T-helper 9 cell (primary cell): ENCODE results near the gene LOX.
"Not testable (repeated sequence)": the region's sequence is repeated elsewhere in the genome, so short reads cannot be mapped to it uniquely, and the experiment has no call there.

Experiments
- DNase-seq: peaks from one replicate; pipeline ENCODE4 v3.0.0-alpha.2; 2020

LOX gene

DNA sequence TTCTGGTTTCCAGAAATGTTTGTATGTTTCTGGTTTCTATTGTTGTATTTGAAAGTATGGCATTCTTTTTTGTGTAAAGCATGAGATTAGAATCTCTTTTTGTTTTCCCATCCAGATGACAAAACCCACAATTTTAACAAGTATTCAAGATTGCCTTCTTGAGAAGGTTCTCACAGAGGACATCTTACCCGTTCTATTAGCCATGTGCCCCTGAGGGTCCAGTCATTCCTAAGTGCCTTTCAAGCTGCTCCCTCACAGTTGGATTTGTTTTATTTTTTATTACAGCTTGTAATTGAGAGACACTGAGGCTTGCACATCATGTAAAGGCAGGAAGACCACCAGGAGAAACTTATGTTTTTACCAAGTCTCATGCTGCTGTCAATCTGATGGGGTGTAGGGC is 19.3 kb upstream of the LOX start:
- DNase-seq = no peak

DNA sequence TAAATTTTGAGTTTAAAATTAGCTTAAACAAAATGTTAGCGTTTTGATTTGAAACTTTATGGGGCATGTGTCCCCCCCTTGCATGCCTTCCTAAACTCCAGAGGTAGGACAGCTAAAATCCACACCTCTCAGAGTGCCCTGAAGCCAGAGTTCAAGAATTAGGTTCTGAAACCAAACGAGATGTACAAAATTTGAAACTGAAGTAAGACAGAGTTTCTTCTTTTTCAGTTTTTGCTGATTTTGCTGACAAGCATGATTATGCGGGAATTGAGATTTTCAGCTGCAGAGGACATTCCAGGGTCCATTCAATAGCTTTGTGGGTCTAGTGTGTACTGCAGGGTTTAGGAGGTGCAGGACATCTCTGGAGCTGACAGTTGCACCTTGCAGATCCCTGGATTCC is 17.1 kb upstream of the LOX start:
- DNase-seq = no peak

DNA sequence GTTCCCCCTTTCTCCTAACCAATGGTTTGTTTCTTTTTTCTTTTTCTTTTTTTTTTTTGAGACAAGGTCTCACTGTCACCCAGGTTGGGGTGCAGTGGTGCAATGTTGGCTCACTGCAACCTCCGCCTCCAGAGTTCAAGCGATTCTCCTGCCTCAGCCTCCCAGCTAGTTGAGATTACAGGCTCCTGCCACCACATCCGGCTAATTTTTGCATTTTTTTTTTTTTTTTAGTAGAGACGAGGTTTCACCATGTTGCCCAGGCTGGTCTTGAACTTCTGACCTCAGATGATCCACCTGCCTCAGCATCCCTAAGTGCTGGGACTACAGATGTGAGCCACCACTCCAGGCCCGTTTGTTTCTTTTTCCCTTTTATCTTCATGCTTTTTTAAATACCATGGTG is 16.2 kb upstream of the LOX start:
- not testable (repeated sequence) for DNase-seq

GRCh38 chr5:122093415-122094180 is 15.5 kb upstream of the LOX start:
- DNase-seq = no peak

- DNase-seq = no peak
Observed at GRCh38 chr5:122091936-122092600, 14.0 kb upstream of the LOX start.

- no peak for DNase-seq
Observed at GRCh38 chr5:122089096-122090013, 11.3 kb upstream of the LOX start.

- no peak for DNase-seq
Observed at GRCh38 chr5:122085041-122085440, 7.0 kb upstream of the LOX start.

DNA sequence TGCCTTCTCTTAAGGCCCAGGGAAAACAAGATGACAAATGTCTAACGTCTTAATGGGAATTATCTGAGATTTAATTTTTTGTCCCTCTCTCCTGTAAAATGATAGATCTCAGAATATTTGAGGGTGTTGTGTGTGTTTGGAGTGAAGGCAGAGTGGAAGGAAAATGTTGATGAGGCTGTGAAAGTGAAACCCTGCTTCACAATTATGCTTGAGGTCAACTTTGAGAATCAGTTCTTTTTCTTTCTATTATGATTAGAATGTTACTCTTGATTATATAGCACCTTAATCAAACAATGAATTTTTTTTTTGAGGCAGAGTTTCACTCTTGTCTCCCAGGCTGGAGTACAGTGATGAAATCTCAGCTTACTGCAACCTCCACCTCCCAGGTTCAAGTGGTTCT is 5.5 kb upstream of the LOX start:
- DNase-seq = no peak

DNA sequence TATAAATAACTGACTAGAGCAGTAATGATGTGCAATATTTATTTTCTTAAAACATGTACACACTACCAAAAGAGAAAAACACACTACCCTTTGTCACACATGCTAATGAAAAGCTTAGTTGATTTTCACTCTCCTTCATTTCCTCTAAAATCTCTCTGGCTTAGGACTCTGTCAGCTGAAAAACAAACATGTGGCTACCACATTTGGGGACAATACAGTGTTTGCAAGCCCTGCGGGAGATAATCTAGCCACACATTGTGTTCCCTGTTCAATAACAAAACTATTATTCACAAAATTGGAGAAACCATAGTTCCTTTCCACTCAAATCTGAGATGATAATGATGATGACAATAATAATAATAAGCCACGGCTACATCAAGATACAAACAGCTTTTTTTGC is 3.5 kb upstream of the LOX start:
- DNase-seq = no peak

- no peak for DNase-seq
Observed at GRCh38 chr5:122077366-122078115, 518 bp downstream of the LOX start.

DNA sequence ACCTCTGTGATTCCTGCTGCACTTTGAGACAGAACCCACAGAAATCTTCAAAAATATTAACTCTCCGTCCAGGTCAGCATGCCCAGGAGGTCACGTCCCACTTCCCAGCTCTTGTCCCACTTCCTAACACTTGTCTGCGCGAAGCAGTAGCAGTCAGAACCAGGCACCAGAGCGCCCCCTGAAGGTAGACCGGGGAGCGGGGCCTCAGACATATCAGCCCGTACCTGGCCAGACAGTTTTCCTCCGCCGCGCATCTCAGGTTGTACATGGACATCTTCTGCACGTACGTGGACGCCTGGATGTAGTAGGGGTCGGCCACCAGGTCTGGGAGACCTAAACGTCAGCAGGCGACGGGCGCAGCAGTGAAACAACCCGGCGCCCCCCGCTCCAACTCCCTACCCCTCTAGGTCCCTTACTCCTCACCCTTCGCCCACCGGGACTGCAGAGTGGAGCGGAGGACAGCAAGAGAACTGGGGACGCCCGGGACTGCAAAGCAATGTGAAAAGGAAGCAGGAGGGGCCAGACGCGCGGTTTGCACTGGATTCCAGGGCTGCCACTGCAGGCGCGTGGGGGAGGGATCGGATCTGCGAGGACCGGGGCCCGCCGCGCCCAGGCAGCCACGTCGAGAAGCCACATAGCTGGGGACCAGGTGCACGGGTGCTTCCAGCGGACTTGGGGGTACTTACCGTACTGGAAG is 1.2 kb downstream of the LOX start:
- DNase-seq = no peak

DNA sequence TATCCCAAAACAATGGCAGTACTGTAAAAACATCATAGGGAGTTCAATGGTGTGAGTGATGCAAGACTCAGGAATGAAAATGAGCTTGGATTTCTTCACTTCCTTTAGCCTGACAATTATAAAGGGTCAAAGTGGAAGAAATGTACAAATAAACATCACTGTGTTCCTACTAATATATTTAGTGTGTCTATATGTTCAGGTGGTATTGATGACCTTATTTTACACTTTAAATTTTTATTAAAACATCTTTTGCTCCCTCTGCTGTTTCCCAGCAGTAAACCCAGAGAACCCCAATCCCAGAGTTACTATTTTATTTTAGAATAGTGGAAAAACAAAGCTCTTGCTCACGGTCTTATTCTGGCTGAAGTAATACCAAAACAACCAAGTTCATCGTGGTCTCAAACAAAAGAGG is 2.0 kb downstream of the LOX start:
- DNase-seq = no peak

- no peak for DNase-seq
Observed at GRCh38 chr5:122073864-122074263, 4.2 kb downstream of the LOX start.

- no peak for DNase-seq
Observed at GRCh38 chr5:122073018-122073417, 5.0 kb downstream of the LOX start.

DNA sequence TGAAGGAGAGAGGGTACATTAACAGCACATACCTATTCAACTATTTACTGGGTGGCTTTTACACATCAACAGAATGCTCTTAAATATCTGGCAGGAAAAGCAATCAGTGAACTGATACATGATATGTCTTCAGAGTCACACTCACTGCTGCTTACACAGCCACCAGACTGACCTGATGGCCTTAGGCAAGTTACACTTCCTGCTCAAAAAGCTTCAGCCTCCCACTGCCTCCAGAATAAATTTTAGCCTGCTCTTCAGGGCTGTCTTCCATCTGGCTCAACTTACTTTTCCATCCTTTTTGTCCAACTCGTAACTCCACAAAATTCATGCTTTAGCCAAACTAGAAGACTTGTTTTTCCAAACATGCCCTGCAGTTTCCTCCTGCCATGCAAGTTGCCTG is 10.7 kb downstream of the LOX start:
- no peak for DNase-seq

DNA sequence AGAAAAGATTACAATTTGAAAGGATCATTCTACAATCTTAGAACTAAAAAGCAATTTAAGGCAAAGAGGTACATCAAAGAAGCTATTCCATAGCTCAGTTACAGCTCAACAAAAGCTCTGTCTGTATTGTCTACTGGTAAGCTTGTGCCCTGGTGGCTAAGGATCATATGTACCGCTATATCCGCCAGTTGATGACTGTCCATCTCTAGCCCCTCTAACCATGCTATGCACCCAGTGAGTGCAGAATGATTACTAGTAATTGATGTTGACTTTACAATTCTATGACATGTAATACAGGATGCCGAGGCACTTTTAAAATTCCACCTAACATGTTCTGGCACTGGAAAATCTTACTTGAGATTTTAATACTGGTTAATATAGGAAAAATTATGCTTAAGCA is 13.1 kb downstream of the LOX start:
- DNase-seq = no peak

- DNase-seq = no peak
Observed at GRCh38 chr5:122063836-122064235, 14.2 kb downstream of the LOX start.

DNA sequence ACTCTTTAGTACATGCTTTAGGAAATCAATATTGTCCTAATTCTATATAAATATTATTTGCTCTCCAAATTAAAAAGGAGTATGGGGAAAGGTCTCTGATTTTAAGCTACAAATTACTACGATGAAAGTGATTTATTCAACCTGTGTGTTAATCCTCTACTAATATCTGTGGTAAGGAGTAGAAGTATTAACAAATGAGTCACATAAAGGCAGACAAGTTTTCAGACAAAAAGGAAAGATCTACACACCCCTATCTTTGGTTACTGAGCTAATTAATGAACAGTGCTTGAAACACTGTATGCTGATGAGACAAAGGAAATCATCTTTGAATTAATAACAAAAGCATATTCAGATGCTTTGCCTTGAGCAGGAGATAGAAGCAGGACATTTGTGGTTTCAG is 15.9 kb downstream of the LOX start:
- no peak for DNase-seq

DNA sequence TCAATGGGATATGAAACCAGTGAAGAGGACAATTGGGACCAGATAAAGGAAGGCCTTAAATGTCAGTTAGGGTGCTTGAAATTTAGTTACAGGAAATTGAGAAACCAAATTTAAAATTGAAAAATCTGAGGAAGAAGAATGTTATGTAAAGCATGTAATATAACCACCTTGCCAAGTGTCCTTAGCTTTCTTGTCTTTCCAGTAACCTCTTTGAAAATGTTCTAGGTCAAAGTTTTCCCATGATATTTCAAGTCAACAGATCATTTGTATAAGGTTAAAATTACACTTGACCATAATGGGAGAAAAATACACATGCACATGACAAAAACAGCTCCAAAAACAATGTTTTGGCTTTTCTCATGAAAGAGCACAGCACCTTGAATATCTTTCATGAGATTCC is 21.1 kb downstream of the LOX start:
- DNase-seq = no peak

DNA sequence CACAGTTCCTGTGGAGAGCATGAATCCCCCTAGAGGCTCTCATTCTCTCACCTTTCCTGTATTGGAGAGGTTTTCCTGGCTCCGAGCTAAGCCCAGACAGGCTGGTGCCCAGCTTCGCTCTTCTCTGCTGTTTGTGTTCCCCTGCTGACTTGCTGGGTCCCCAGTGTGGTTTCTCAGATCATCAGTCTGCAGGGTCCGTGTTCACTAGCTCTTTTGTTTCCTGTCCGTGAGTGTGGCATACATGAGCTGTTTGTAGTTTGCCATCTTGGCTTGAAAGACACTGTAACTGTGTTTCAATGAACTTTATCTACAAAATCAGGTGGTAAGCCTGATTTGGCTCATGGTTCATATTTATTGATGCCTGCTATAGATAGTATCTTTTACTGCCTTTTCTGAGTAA is 23.8 kb downstream of the LOX start:
- DNase-seq = no peak

DNA sequence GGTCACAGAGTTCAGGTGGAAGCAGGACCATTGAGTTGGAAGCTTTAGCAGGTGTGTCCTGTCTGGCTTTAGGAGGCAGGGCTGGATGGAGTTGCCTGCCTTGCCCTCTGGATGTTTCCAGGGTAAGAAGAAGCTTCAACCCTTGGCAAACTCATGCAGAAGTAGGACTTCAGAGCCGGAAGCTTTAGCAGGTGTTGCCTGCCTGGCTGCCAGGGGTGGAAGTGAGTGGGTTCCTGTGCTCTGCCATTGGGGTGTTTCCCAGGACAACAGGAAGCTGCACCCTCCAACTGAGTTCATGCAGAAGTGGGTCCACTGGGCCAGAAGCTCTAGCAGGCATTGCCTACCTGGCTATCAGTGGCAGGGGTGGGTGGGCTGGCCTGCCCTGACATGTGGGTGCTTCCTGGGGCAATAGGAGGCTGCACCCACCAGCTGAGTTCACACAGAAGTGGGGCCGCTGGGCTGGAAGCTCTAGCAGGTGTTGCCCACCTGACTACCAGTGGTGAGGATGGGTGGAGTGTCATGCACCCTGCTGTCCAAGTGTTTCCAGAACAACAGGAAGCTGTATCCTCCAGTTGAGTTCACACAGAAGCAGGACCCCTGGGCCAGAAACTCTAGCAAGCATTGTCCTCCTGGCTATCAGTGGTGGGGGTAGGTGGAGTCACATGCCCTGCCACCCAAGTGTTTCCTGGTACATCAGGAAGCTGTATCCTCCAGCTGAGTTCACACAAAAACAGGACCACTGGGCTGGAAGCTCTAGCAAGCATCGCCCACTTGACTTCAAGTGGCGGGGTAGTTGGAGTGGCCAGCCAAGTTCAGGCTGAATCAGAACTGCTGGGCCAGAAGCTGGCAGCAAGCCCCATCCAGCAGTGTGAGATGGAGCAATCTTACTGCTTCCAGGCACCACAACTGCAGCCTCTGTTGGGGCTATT is 24.6 kb downstream of the LOX start:
- no peak for DNase-seq
